ENCODE data around the gene CAGE1. TPM values are rescaled to one million over a fixed set of nuclear protein-coding genes. Genes with fewer than 3 reads are reported as not detected.

CAGE1 gene
- total RNA-seq, 4 donors from 2014 or later = not detected

DNA sequence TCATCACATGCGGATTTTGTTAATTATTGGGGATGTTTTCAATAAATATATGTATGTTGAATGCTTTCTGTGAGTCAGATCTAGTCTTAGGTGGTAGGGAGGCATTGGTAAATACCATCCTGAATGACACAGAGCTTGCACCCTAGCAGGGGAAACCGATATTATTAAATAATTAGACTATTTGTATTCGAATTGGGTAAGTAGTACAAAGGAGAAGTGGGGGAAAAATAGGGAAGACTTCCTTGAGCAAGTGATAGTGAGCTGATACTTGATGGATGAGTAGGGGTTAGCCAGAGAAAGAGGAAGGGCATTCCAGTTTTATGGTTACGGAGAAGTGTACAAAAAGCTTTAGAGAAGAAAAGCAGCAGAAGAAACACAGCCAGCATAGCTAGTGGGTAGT lies 1.6 kb upstream of the CAGE1 start:
- ATAC-seq (no peak), DNase-seq (no peak)
- in situ Hi-C loops (cut with MboI; ENCODE audit: low sequenced_read_pairs in 4 of 4) = no loop called here
- peak overlapping the region in 1 of 4 donors; percentile 99 for H3K4me3 ChIP-seq
- no peaks in the 10 kb centered on the region for H3K27me3 ChIP-seq
- H3K36me3 ChIP-seq = peaks cover 0 to 30% of the 10 kb centered on the region in 2 donors
- intact Hi-C loops (cut with DNase I; ENCODE audit: low total_unique reads) = no loop called here
- H3K9me3 ChIP-seq = no peaks in the 10 kb centered on the region
- peaks cover 15 to 21% of the 10 kb centered on the region in 2 donors for H3K4me1 ChIP-seq
- H3K27ac ChIP-seq = no peak overlapping the region
- TF ChIP-seq, protein P1, sequence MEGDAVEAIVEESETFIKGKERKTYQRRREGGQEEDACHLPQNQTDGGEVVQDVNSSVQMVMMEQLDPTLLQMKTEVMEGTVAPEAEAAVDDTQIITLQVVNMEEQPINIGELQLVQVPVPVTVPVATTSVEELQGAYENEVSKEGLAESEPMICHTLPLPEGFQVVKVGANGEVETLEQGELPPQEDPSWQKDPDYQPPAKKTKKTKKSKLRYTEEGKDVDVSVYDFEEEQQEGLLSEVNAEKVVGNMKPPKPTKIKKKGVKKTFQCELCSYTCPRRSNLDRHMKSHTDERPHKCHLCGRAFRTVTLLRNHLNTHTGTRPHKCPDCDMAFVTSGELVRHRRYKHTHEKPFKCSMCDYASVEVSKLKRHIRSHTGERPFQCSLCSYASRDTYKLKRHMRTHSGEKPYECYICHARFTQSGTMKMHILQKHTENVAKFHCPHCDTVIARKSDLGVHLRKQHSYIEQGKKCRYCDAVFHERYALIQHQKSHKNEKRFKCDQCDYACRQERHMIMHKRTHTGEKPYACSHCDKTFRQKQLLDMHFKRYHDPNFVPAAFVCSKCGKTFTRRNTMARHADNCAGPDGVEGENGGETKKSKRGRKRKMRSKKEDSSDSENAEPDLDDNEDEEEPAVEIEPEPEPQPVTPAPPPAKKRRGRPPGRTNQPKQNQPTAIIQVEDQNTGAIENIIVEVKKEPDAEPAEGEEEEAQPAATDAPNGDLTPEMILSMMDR (IDR thresholded peaks at IDR 0.05 in 4 of 5, conservative IDR thresholded peaks at IDR 0.05 in 1 of 5) = no peak
- no peak for TF ChIP-seq POLR2A (IDR thresholded peaks at IDR 0.05)

DNA sequence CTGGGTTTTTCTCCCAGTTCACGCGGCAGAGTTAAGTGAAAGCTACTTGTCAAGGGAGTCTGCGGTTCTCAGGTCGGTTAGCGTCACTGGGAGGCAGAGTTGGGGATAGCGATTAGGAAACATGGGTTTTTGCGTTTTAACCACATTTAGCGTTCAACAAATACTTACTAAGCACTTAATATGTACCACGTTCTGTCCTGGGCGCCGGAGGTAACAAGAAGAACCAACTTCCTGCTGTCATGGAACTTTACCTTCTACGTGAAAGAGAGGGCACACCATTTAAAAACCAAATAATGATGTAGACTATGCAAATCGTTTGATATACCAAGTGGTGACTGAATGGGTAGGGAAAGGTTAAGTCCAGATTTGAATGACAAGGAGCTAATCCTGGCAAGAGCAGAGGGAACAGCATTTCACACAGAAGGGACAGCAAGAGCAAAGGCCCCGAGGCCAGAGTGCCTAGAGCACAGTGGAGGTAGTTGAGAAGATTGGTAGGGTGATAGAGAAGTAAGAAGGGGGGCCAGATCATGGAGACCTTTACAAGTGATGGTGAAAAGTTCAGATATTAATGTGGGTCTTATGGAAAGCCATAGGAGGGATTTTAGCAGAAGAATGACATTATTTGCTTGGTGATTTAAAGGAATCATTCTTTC lies 810 bp upstream of the CAGE1 start:
- in situ Hi-C loops (cut with MboI; ENCODE audit: low sequenced_read_pairs in 4 of 4) = no loop called here

DNA sequence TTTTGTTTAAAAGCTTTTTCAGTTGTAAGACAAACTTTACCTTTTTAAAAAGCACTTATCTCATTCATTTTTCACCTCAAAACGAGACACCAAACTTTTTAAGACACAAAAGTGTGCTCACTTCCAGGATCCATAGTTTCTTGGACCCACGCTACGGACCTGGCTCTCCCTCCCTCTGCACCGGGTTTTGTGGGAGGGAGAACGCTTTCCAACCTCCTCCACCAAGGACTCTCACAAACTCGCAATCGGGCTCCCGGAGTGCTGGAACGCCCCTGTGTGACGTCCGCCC lies 436 bp downstream of the CAGE1 start:
- TF ChIP-seq, protein P1 (IDR thresholded peaks at IDR 0.05 in 4 of 5, conservative IDR thresholded peaks at IDR 0.05 in 1 of 5) = no peak
- TF ChIP-seq POLR2A (IDR thresholded peaks at IDR 0.05) = no peak
- no peaks in the 10 kb centered on the region for H3K27me3 ChIP-seq
- no peaks in the 10 kb centered on the region for H3K9me3 ChIP-seq
- ATAC-seq = no peak
- DNase-seq = no peak
- H3K27ac ChIP-seq = peak overlapping the region; percentile 89 to 91 (median 90)
- H3K36me3 ChIP-seq = peaks cover 0 to 13% of the 10 kb centered on the region in 2 donors
- peaks cover 15 to 21% of the 10 kb centered on the region in 2 donors for H3K4me1 ChIP-seq
- in situ Hi-C loops (cut with MboI; ENCODE audit: low sequenced_read_pairs in 4 of 4) = loop anchor here in 2 of 4 donors (10.0 kb wide), 2 partner anchors 64 to 84 kb away; no protein-coding TSS in a partner anchor
- peak overlapping the region; percentile 86 to 99 (median 94) for H3K4me3 ChIP-seq
- intact Hi-C loops (cut with DNase I; ENCODE audit: low total_unique reads) = loop anchor here (1.0 to 10.0 kb wide), 3 partner anchors 76 to 704 kb away; partner anchors contain the start of genes SNRNP48 and SSR1

More for the DNA sequence above, 810 bp upstream of the CAGE1 start:
- Histone ChIP-seq H3K9me3 (no peaks in the 10 kb centered on the region), H3K36me3 (peaks cover 0 to 23% of the 10 kb centered on the region in 2 donors), H3K27me3 (no peaks in the 10 kb centered on the region), H3K4me3 (peak overlapping the region; percentile 86 to 99 (median 94)), H3K27ac (peak overlapping the region; percentile 89 to 91 (median 90)), H3K4me1 (peaks cover 15 to 21% of the 10 kb centered on the region in 2 donors)
- DNase-seq = no peak
- ATAC-seq = no peak
- intact Hi-C loops (cut with DNase I; ENCODE audit: low total_unique reads) = no loop called here
- TF ChIP-seq POLR2A (IDR thresholded peaks at IDR 0.05) = no peak
- TF ChIP-seq, protein P1 (IDR thresholded peaks at IDR 0.05 in 4 of 5, conservative IDR thresholded peaks at IDR 0.05 in 1 of 5) = no peak

DNA sequence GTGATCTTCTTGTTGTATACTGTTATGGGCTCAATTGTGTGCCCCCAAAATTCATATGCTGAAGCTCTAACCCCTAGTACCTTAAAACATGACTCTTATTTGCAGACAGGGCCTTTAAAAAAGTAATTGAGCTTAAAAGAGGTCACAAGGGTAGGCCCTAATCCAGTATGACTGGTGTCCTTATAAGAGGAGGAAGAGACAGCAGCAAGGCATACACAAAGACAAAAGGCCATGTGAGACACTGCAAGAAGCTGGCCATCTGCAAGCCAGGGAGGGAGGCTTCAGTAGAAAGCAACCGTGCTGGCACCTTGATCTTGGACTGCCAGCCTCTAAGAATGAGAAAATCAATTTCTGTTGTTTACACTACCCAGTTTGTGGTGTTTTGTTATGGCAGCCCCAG lies 8.4 kb downstream of the CAGE1 start:
- ATAC-seq = no peak
- Histone ChIP-seq H3K27ac (no peak overlapping the region), H3K9me3 (no peaks in the 10 kb centered on the region), H3K4me1 (no peaks in the 10 kb centered on the region), H3K4me3 (no peak overlapping the region), H3K36me3 (no peaks in the 10 kb centered on the region), H3K27me3 (no peaks in the 10 kb centered on the region)
- in situ Hi-C loops (cut with MboI; ENCODE audit: low sequenced_read_pairs in 4 of 4) (loop anchor here in 2 of 4 donors (10.0 kb wide), 2 partner anchors 56 to 76 kb away; no protein-coding TSS in a partner anchor), intact Hi-C loops (cut with DNase I; ENCODE audit: low total_unique reads) (loop anchor here (10.0 kb wide), 1 partner anchor 696 kb away; no protein-coding TSS in a partner anchor)
- no peak for TF ChIP-seq POLR2A (IDR thresholded peaks at IDR 0.05)
- TF ChIP-seq, protein P1 (IDR thresholded peaks at IDR 0.05 in 4 of 5, conservative IDR thresholded peaks at IDR 0.05 in 1 of 5) = no peak
- no peak for DNase-seq
